C4-2B (cell line): ENCODE measurements around the gene ZNF41.
"Not testable (repeated sequence)": the region's sequence is repeated elsewhere in the genome, so short reads cannot be mapped to it uniquely, and the experiment has no call there.

Experiments
- H3K27ac ChIP-seq: fragments of 450-650 bp; 2 replicates; pipeline ENCODE4 v1.5.1; 2017
- CTCF ChIP-seq: fragments of 450-650 bp; conservative IDR thresholded peaks from 2 replicates; pipeline ENCODE4 v1.5.1; 2017; ENCODE audit warnings: mild to moderate bottlenecking
- ZFX ChIP-seq: fragments of 450-650 bp; IDR thresholded peaks from 2 replicates; pipeline ENCODE4 v1.6.1; 2017

The ZNF41 gene

GRCh38 chrX:47500554-47500953 lies 17.5 kb upstream of the ZNF41 start:
- no peak for TF ChIP-seq ZFX
- no peak for TF ChIP-seq CTCF
- H3K27ac ChIP-seq: no peak overlapping the region

- no peak for TF ChIP-seq CTCF
- no peak for TF ChIP-seq ZFX
- H3K27ac ChIP-seq: no peak overlapping the region
These were observed 16.3 kb upstream of the ZNF41 start for GRCh38 chrX:47499293-47499692.

- TF ChIP-seq CTCF (no peak), ZFX (no peak)
- H3K27ac ChIP-seq: no peak overlapping the region
These were observed 15.4 kb upstream of the ZNF41 start for GRCh38 chrX:47498411-47498810.

- TF ChIP-seq ZFX (no peak), CTCF (peak; percentile 30)
- no peak overlapping the region for H3K27ac ChIP-seq
These were observed 14.4 kb upstream of the ZNF41 start for GRCh38 chrX:47497271-47497888.

GRCh38 chrX:47492133-47492532 lies 9.1 kb upstream of the ZNF41 start:
- H3K27ac ChIP-seq: not testable (repeated sequence)

- TF ChIP-seq CTCF (no peak), ZFX (no peak)
These were observed 6.7 kb upstream of the ZNF41 start for GRCh38 chrX:47489507-47490275.

GRCh38 chrX:47484885-47485284 lies 1.9 kb upstream of the ZNF41 start:
- no peak overlapping the region for H3K27ac ChIP-seq
- TF ChIP-seq CTCF: no peak
- no peak for TF ChIP-seq ZFX

More at GRCh38 chrX:47489507-47490275, 6.7 kb upstream of the ZNF41 start:
- H3K27ac ChIP-seq: no peak overlapping the region
